Neutrophil (primary cell): Measurements from ENCODE around the gene PARD3.
"Not testable (repeated sequence)": the region's sequence is repeated elsewhere in the genome, so short reads cannot be mapped to it uniquely, and the experiment has no call there.

Experiments used
- H3K27ac ChIP-seq: fragments of 200-600 bp; sonication (generic); 2 replicates; pipeline ENCODE4 v1.5.1; 2016; ENCODE audit warnings: mild to moderate bottlenecking, moderate library complexity
- H3K27me3 ChIP-seq: fragments of 200-600 bp; sonication (generic); 2 replicates; pipeline ENCODE4 v1.6.0; 2016; ENCODE audit warnings: mild to moderate bottlenecking
- H3K36me3 ChIP-seq: fragments of 200-600 bp; sonication (generic); 2 replicates; pipeline ENCODE4 v1.5.1; 2017
- H3K4me1 ChIP-seq, 2 experiments: fragments of 200-600 bp in 1 of 2; sonication (generic) in 1 of 2; 1 replicate in 1 of 2; 2 replicates in 1 of 2; pipeline versions ENCODE4 v1.5.1 to v1.6.1; 2013 to 2016; ENCODE audit warnings: low read depth in 1 of 2, low read length in 1 of 2, mild to moderate bottlenecking in 1 of 2, moderate library complexity in 1 of 2; ENCODE audit not compliant: control insufficient read depth in 1 of 2, insufficient read depth in 1 of 2
- H3K4me3 ChIP-seq, 2 experiments: fragments of 200-600 bp in 1 of 2; sonication (generic) in 1 of 2; 1 replicate in 1 of 2; 2 replicates in 1 of 2; pipeline ENCODE4 v1.5.1; 2013 to 2016; ENCODE audit warnings: low read depth in 1 of 2, low read length in 1 of 2, mild to moderate bottlenecking in 1 of 2, moderate library complexity in 1 of 2
- H3K9me3 ChIP-seq: fragments of 200-600 bp; sonication (generic); 2 replicates; pipeline ENCODE4 v1.5.1; 2016
- CTCF ChIP-seq: fragments of 200-600 bp; sonication (generic); IDR thresholded peaks from 2 replicates; pipeline ENCODE4 v1.5.1; 2016; ENCODE audit warnings: antibody characterized with exemption

Gene PARD3

GRCh38 chr10:34795334-34795733, 19.8 kb downstream of the PARD3 start:
- no peak overlapping the region for H3K27ac ChIP-seq
- H3K36me3 ChIP-seq: no peaks in the 10 kb centered on the region
- TF ChIP-seq CTCF: no peak
- no peaks in the 10 kb centered on the region for H3K9me3 ChIP-seq
- H3K4me1 ChIP-seq: no peaks in the 10 kb centered on the region
- H3K4me3 ChIP-seq: no peak overlapping the region
- no peaks in the 10 kb centered on the region for H3K27me3 ChIP-seq

- Histone ChIP-seq H3K4me3 (no peak overlapping the region), H3K36me3 (no peaks in the 10 kb centered on the region), H3K27ac (no peak overlapping the region), H3K9me3 (no peaks in the 10 kb centered on the region), H3K27me3 (no peaks in the 10 kb centered on the region), H3K4me1 (no peaks in the 10 kb centered on the region)
- no peak for TF ChIP-seq CTCF
Measured at GRCh38 chr10:34794835-34795234, 20.3 kb downstream of the PARD3 start.

- not testable (repeated sequence) for H3K4me1 ChIP-seq
Measured at GRCh38 chr10:34793581-34793980, 21.5 kb downstream of the PARD3 start.

GRCh38 chr10:34792881-34793280, 22.2 kb downstream of the PARD3 start:
- H3K4me3 ChIP-seq: no peak overlapping the region
- no peaks in the 10 kb centered on the region for H3K9me3 ChIP-seq
- H3K27ac ChIP-seq: no peak overlapping the region
- no peaks in the 10 kb centered on the region for H3K27me3 ChIP-seq
- H3K4me1 ChIP-seq: no peaks in the 10 kb centered on the region
- TF ChIP-seq CTCF: no peak
- no peaks in the 10 kb centered on the region for H3K36me3 ChIP-seq

More at GRCh38 chr10:34793581-34793980, 21.5 kb downstream of the PARD3 start:
- H3K9me3 ChIP-seq, H3K36me3 ChIP-seq, H3K27ac ChIP-seq, H3K4me3 ChIP-seq, H3K27me3 ChIP-seq: not testable (repeated sequence)

GRCh38 chr10:34791947-34792346, 23.1 kb downstream of the PARD3 start:
- Histone ChIP-seq H3K4me1 (no peaks in the 10 kb centered on the region), H3K9me3 (no peaks in the 10 kb centered on the region), H3K27ac (no peak overlapping the region), H3K27me3 (no peaks in the 10 kb centered on the region), H3K36me3 (no peaks in the 10 kb centered on the region), H3K4me3 (no peak overlapping the region)
- no peak for TF ChIP-seq CTCF

- no peak for TF ChIP-seq CTCF
- Histone ChIP-seq H3K9me3 (no peaks in the 10 kb centered on the region), H3K27me3 (no peaks in the 10 kb centered on the region), H3K4me1 (no peaks in the 10 kb centered on the region), H3K27ac (no peak overlapping the region), H3K4me3 (no peak overlapping the region), H3K36me3 (no peaks in the 10 kb centered on the region)
Measured at GRCh38 chr10:34791228-34791627, 23.9 kb downstream of the PARD3 start.
